IMR-90 (cell line): ENCODE data around the gene CHRD. TPM values are rescaled to one million over a fixed set of nuclear protein-coding genes. Genes with fewer than 3 reads are reported as not detected.
A peak's percentile ranks its signal among the peaks of the same experiment; 100 is the strongest.

ENCODE experiments used
- ATAC-seq: fragments of 200-7000 bp; cut with Tn5 transposase; 2 replicates; pipeline ENCODE4 v1.9.1; 2020; ENCODE audit warnings: low read depth, mild to moderate bottlenecking, moderate library complexity
- BruUV-seq: library from RNA; stranded (reverse); fragments of 400-500 nt; replicated peaks from 2 replicates; lab custom pipeline; 2021; lab: Mats Ljungman, UMichigan
- CTCF ChIA-PET: fragments of 300-600 bp; formaldehyde crosslinking; extraction: SDS; loops from one replicate; lab custom pipeline; 2021; ENCODE audit warnings: antibody characterized with exemption; lab: Yijun Ruan, JAX
- POLR2A ChIA-PET: fragments of 300-600 bp; sonication (Branson Sonifier 250); formaldehyde crosslinking; loops from one replicate; lab custom pipeline; 2022; ENCODE audit warnings: antibody characterized with exemption; ENCODE audit not compliant: unreplicated experiment; lab: Charles Lee
- DNase-seq: peaks from one replicate; pipeline ENCODE4 v3.0.0; 2013
- H2AFZ ChIP-seq: replicated peaks from 2 replicates; pipeline ENCODE3; 2013; ENCODE audit warnings: low read length, mild to moderate bottlenecking; ENCODE audit not compliant: poor library complexity
- H2AK5ac ChIP-seq: 2 replicates; pipeline ENCODE4 v1.6.1; 2013; ENCODE audit warnings: low read depth, low read length, inconsistent platforms
- H2AK9ac ChIP-seq: replicated peaks from 2 replicates; pipeline ENCODE3; 2013; ENCODE audit warnings: mild to moderate bottlenecking, low read depth, low read length, moderate library complexity; ENCODE audit not compliant: poor library complexity
- H2BK120ac ChIP-seq: 2 replicates; pipeline ENCODE4 v1.6.1; 2013; ENCODE audit warnings: low read depth, low read length, inconsistent platforms
- H2BK15ac ChIP-seq: 3 replicates; pipeline ENCODE4 v1.6.1; 2013; ENCODE audit warnings: low read depth, low read length, inconsistent platforms
- H2BK20ac ChIP-seq: 2 replicates; pipeline ENCODE4 v1.6.1; 2013; ENCODE audit warnings: low read depth, mild to moderate bottlenecking, inconsistent platforms, low read length, moderate library complexity
- H2BK5ac ChIP-seq: 2 replicates; pipeline ENCODE4 v1.6.1; 2013; ENCODE audit warnings: mild to moderate bottlenecking, low read depth, low read length, inconsistent platforms; ENCODE audit not compliant: poor library complexity, severe bottlenecking
- H3K14ac ChIP-seq: replicated peaks from 2 replicates; pipeline ENCODE4 v1.6.1; 2013; ENCODE audit warnings: low read depth, low read length, inconsistent platforms
- H3K18ac ChIP-seq: 2 replicates; pipeline ENCODE4 v1.6.1; 2013; ENCODE audit warnings: low read depth, low read length, control low read depth
- H3K23ac ChIP-seq: 2 replicates; pipeline ENCODE4 v1.6.1; 2013; ENCODE audit warnings: low read depth, low read length, inconsistent platforms
- H3K27ac ChIP-seq: 2 replicates; pipeline ENCODE4 v1.5.1; 2013; ENCODE audit warnings: mild to moderate bottlenecking, control low read depth, low read length; ENCODE audit not compliant: insufficient read depth
- H3K27me3 ChIP-seq: 2 replicates; pipeline ENCODE4 v1.6.1; 2013; ENCODE audit warnings: low read length; ENCODE audit not compliant: control insufficient read depth, insufficient read depth
- H3K36me3 ChIP-seq: 2 replicates; pipeline ENCODE4 v1.6.1; 2013; ENCODE audit warnings: low read length, mixed read lengths; ENCODE audit not compliant: control insufficient read depth, insufficient read depth
- H3K4ac ChIP-seq: 2 replicates; pipeline ENCODE4 v1.6.1; 2013; ENCODE audit warnings: low read depth, low read length, inconsistent platforms
- H3K4me1 ChIP-seq: 2 replicates; pipeline ENCODE4 v1.6.1; 2013; ENCODE audit warnings: low read length, mixed read lengths; ENCODE audit not compliant: control insufficient read depth, insufficient read depth
- H3K4me2 ChIP-seq: 2 replicates; pipeline ENCODE4 v1.6.1; 2013; ENCODE audit warnings: low read depth, mild to moderate bottlenecking, control low read depth, low read length, moderate library complexity
- H3K4me3 ChIP-seq: 2 replicates; pipeline ENCODE4 v1.5.1; 2013; ENCODE audit warnings: low read depth, mild to moderate bottlenecking, control low read depth, low read length, moderate library complexity; ENCODE audit not compliant: insufficient read depth
- H3K56ac ChIP-seq: 2 replicates; pipeline ENCODE4 v1.6.1; 2013; ENCODE audit warnings: low read length, inconsistent platforms; ENCODE audit not compliant: insufficient read depth; ENCODE audit errors: extremely low read depth
- H3K79me1 ChIP-seq, 2 experiments: 2 replicates each; pipeline ENCODE4 v1.6.1; 2013; ENCODE audit warnings: low read length in 2 of 2, inconsistent platforms in 1 of 2, low read depth in 1 of 2
- H3K9ac ChIP-seq: 2 replicates; pipeline ENCODE4 v1.6.1; 2013; ENCODE audit warnings: low read depth, low read length, control low read depth
- H3K9me1 ChIP-seq: 2 replicates; pipeline ENCODE4 v1.6.1; 2013; ENCODE audit warnings: low read length, inconsistent platforms; ENCODE audit not compliant: insufficient read depth
- H3K9me3 ChIP-seq: 2 replicates; pipeline ENCODE4 v1.6.1; 2013; ENCODE audit warnings: low read length; ENCODE audit not compliant: control insufficient read depth, insufficient read depth
- H4K20me1 ChIP-seq: 2 replicates; pipeline ENCODE4 v1.6.1; 2013; ENCODE audit warnings: low read length, inconsistent platforms; ENCODE audit not compliant: insufficient read depth
- H4K5ac ChIP-seq: 2 replicates; pipeline ENCODE4 v1.6.1; 2013; ENCODE audit warnings: mild to moderate bottlenecking, low read depth, low read length, control low read depth
- H4K8ac ChIP-seq, 2 experiments: 2 replicates each; pipeline ENCODE4 v1.6.1; 2013; ENCODE audit warnings: low read depth in 2 of 2, low read length in 2 of 2, control low read depth in 1 of 2, inconsistent platforms in 1 of 2
- H4K91ac ChIP-seq: 2 replicates; pipeline ENCODE4 v1.6.1; 2013; ENCODE audit warnings: low read depth, low read length, inconsistent platforms; ENCODE audit not compliant: insufficient read depth
- CEBPB ChIP-seq: IDR thresholded peaks from 2 replicates; pipeline ENCODE4 v1.6.1; 2012; ENCODE audit warnings: low read depth, low read length, improper control_type of control experiment
- RFX5 ChIP-seq: IDR thresholded peaks from 2 replicates; pipeline ENCODE4 v1.8.0; 2012; ENCODE audit warnings: low read depth, mild to moderate bottlenecking, low read length, moderate library complexity
- WGBS, 2 experiments: methylation state at CpG; one replicate each; pipeline versions ENCODE4 v1.1.5 to v1.1.7; 2013; ENCODE audit warnings: missing lambda C conversion rate in 2 of 2; ENCODE audit not compliant: insufficient read length in 1 of 2; ENCODE audit errors: extremely low coverage in 2 of 2; 5-methylcytosine and 5-hydroxymethylcytosine counted together
- dilution Hi-C: fragments of 300-500 bp; cut with HindIII; formaldehyde crosslinking; loops from one replicate; pipeline ENCODE4 v1.14.3; 2018; ENCODE audit warnings: low sequenced_read_pairs; ENCODE audit not compliant: unreplicated experiment
- in situ Hi-C: fragments of 300-500 bp; cut with MboI; formaldehyde crosslinking; loops from 3 replicates; pipeline ENCODE4 v1.14.3; 2019; ENCODE audit warnings: low sequenced_read_pairs, inconsistent platforms, mixed read lengths
- intact Hi-C: fragments of 100-400 bp; cut with micrococcal nuclease; formaldehyde crosslinking; loops from 2 replicates; pipeline ENCODE4 v1.10.0; 2022
- polyA plus RNA-seq, 3 experiments: library from polyadenylated mRNA; depleted of rRNA; stranded (reverse); fragments of >200 nt; gene quantifications; 2 replicates each; pipeline ENCODE4 v1.2.3, GENCODE V29; 2012; ENCODE audit warnings: low replicate concordance in 1 of 3
- total RNA-seq: library from RNA; depleted of rRNA; stranded (reverse); fragments of >200 nt; gene quantifications from 2 replicates; pipeline ENCODE4 v1.2.3, GENCODE V29; 2012

Gene CHRD
- total and polyA plus RNA-seq, 2 of the 4 experiments (the other 2 are of a cell fraction) = under 0.01 to 0.09 TPM

DNA sequence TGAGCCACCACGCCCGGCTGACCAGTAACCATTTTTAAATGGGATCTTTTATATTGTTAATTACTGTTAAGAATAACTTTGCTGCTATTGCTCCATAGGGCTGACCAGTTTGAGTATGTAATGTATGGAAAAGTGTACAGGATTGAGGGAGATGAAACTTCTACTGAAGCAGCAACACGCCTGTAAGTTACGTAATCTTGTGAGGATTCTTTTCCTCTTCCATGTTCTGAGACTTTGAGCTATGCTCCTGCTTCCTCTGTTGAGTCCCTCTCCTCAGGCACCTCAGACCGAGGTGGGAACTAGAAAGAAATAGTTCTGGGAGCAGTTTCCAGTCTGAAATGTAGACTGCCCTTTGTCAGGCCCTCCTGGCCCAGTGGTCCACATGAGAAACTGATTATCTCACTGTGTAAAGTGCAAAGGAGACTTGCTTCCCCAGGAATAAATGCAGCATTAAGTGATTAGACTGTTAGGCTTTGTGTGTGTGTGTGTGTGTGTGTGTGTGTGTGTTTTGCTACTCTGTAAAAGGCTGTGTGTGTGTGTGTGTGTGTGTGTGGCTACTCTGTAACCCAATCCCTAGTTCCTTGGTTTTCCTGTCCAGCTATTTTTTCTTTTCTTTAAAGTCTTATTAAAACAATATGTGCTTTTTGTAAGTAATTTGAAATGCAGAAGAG lies 13.1 kb upstream of the CHRD start:
- no peaks in the 10 kb centered on the region for H3K27me3 ChIP-seq
- no peaks in the 10 kb centered on the region for H3K9me3 ChIP-seq
- H2AFZ ChIP-seq = peak overlapping the region; percentile 8
- H3K9ac ChIP-seq = no peak overlapping the region
- CTCF ChIA-PET = no interaction called here
- no peak overlapping the region for H2AK5ac ChIP-seq
- no CpG with 5 or more reads among the region's 5 CpGs for WGBS, 2 experiments
- peaks cover 2 to 37% of the 10 kb centered on the region in 2 experiments for H3K79me1 ChIP-seq
- H3K27ac ChIP-seq = no peak overlapping the region
- POLR2A ChIA-PET = no interaction called here
- H3K4me1 ChIP-seq = peaks cover 6% of the 10 kb centered on the region; the same call in 1 of the 2 replicates
- H2BK5ac ChIP-seq = no peak overlapping the region
- H4K91ac ChIP-seq = no peak overlapping the region
- no peak overlapping the region for H2BK20ac ChIP-seq
- peak; percentile 71 for DNase-seq
- ATAC-seq = no peak
- dilution Hi-C loops = loop anchor here (25.0 kb wide), 1 partner anchor 171 kb away; no protein-coding TSS in a partner anchor
- no peak overlapping the region for H2BK120ac ChIP-seq
- no peaks in the 10 kb centered on the region for H3K9me1 ChIP-seq
- no peak overlapping the region for H2AK9ac ChIP-seq
- in situ Hi-C loops = no loop called here
- no peak overlapping the region for H3K56ac ChIP-seq
- H3K23ac ChIP-seq = no peak overlapping the region; the same call in 1 of the 2 replicates
- H4K5ac ChIP-seq = no peak overlapping the region
- H3K4ac ChIP-seq = no peak overlapping the region
- TF ChIP-seq RFX5 = no peak
- TF ChIP-seq CEBPB = peak; percentile 69
- H3K4me3 ChIP-seq = no peak overlapping the region
- H4K8ac ChIP-seq = no peak overlapping the region
- no peak overlapping the region for H3K4me2 ChIP-seq
- intact Hi-C loops = no loop called here
- H3K18ac ChIP-seq = no peak overlapping the region
- BruUV-seq = no TSS peak
- peaks cover 17% of the 10 kb centered on the region for H3K36me3 ChIP-seq
- H2BK15ac ChIP-seq = no peak overlapping the region
- H4K20me1 ChIP-seq = peaks cover 15% of the 10 kb centered on the region; the same call in 1 of the 2 replicates
- no peak overlapping the region for H3K14ac ChIP-seq
